Measurements from ENCODE around the gene MAN1C1.
A peak's percentile ranks its signal among the peaks of the same experiment; 100 is the strongest.
"Not testable (repeated sequence)": the region's sequence is repeated elsewhere in the genome, so short reads cannot be mapped to it uniquely, and the experiment has no call there.

MAN1C1 gene

DNA sequence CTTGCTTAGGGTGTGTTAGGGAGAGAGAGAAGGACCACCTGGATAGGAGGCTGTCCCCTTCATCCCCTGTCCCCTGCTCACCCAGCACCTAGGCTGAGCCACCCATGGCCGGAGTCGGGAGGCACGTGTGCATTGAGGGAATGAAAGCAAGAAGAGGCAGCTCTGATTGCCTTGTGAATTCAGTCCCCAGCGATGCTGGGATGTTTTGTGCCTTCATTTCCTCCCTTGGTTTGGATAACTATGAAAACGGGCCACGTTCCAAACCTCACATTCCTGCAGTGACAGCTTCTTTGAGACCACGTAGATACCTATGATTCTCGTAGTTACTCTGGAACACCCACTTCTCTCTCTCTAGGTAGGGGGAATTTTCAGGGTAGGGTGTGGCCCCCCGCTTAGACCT is 67.1 kb downstream of the MAN1C1 start:
- no peak for FAIRE-seq

DNA sequence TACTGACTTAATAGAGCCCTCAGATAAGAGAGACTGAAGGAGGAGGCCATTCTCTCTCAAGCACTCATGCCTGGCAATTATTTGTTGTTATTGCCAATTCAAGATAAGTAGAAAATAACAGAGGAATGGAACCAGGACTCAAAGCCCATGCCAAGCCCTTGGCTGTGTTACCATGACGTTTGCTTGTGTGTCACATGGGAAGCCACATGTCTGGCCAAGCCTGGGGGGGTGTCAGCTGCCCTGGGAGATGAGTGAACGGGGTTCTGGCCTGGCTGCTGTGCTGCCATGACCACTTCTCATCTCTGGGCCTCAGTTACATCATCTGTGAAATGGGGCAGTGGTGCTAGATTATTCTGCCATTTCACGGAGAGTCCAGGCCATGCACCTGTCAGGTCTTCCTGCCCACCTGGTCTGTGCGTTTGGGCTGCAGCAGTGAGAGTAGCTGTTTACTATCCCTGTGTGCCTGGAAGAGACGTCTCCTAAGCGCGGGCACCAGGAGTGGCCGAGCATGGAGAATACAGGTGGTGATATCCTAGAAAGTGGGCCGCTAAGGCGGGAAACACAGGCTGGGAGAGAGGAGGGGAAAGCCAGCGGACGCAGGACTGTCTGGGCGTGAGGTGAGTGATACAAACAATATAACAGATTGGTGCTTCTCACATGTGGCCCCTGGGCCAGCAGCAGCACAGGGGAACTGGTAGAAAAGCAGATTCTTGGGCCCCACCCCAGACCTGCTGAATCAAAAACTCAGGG is 67.8 kb downstream of the MAN1C1 start:
- no peak for FAIRE-seq

GRCh38 chr1:25685211-25685750 is 68.7 kb downstream of the MAN1C1 start:
- FAIRE-seq: no peak

DNA sequence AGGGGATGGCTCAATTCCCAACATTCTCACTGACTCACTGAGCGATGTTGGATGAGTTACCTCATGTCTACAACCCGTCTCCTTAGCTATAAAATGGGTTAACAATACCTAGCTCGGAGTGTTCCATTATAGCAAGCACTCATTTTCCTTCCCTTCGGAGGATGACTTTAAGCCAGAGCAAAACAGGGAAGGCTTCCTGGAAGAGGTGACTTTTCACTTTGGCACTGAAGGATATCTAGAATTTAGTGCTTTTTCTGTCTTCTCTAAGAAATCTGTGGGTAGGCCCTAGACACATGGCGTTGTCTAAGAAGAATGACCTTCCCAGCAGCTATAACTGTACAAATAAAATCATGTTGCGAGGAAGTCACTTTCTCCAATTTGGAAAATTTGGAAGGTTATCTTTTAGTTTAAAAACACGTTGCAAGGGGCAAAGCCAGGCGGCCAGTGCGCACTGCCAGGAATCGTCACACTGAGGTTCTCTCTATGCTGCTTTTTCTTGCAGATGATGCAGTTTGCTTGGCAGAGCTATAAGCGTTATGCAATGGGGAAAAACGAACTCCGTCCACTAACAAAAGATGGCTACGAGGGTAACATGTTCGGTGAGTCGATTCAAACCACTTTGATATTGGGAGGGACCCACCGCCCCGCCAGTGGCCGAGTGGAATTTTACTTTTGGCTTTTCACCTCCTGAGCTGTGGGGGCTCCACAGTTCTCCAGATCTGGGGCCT is 69.5 kb downstream of the MAN1C1 start:
- no peak for FAIRE-seq

DNA sequence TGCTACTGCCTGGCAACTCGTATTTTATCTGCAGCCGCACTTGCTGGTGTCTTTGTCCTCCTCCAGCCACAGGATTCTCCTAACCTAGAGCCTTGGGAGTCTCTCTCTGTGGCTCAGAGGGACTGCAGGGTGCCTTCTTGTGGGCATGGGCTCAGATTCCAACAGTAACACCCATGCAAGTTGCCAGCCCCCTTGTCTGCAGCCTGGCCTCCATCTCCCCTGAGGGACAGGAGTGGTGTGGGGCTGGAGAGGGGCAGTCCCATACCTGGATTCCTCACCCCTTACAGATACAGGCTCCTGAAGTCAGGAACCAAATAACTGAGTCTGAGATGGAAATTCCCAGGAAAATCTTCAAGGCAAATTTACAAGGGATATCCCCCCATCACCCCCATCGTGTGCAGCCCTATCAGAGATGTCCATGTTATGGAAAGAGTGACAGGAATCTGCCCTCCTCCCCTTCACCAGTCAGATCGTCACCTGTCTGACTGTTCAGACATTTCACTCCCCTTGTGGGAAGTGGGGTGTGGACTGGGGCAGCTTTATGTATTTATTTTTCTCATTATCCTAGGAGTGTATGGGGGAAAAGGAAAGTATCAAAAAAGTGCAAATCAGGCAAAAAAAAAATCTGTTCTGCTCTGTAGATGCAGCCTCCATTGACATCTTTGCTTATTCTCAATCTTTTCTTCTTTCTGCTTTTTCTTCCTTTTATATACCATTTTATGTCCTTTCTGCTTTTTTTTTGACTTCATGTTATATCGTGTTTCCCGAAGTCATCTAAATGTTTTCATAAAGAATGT is 70.8 kb downstream of the MAN1C1 start:
- no peak for FAIRE-seq

- no peak for FAIRE-seq
These were observed 72.0 kb downstream of the MAN1C1 start for GRCh38 chr1:25688390-25689119.

GRCh38 chr1:25689686-25690381 is 73.2 kb downstream of the MAN1C1 start:
- no peak for FAIRE-seq

DNA sequence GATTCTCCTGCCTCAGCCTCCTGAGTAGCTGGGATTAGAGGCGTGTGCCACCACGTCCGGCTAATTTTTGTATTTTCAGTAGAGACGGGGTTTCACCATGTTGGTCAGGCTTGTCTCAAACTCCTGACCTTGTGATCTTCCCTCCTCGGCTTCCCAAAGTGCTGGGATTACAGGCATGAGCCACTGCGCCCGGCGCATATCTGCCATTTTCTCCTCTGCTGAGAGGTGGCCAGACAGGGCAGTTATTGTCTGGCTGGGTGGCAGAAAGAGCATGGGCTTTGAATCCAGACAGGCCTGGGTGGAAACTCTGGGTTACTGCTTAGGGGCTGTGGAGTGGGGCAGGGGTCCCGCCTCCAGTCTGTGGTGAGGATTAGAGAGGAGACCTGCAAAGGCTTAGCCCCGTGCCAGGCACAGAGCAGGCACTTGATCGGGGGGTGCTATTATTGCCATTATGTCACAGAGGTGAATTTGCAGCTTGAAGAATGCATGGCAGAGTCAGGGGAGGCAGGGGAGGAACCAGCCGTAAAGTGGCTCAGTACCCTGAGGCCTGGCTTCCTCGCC is 73.9 kb downstream of the MAN1C1 start:
- no peak for FAIRE-seq

- no peak for FAIRE-seq
These were observed 74.6 kb downstream of the MAN1C1 start for GRCh38 chr1:25691211-25691610.

GRCh38 chr1:25692560-25692959 is 76.0 kb downstream of the MAN1C1 start:
- FAIRE-seq: no peak

GRCh38 chr1:25694167-25695007 is 77.8 kb downstream of the MAN1C1 start:
- FAIRE-seq: peak; percentile 91

DNA sequence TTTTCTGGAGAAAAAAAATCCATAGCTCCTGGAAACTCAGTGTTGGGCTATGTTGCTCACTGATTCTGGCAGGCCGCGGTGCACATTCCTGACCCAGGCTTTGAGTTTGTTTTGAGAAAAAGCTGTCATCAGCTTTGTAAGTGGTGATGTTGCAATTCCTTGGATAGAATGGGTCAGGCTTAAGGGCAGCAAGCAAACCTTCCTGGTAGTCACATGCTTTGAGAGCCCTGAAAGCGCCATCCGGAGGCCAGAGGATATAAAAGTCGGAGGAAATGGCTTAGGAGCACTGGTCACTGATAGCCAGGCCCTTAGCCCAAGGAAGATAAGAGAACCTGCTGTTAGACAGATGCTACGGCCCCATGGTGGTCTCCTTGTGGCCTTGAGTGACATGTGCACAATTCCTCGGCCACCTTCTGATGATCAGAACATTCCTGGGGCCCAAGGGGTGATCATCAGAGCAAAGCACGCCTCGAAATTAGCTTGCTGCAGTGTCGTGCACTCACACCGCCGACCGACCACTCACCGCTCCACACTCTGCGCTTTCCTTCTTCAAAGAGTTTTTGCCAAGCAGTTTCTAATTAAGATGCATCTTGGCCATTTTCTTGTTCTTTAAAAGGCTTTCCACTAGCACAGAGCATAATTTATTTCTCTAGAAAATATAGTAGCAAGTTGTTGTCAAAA is 78.6 kb downstream of the MAN1C1 start:
- peak; percentile 95 for FAIRE-seq

DNA sequence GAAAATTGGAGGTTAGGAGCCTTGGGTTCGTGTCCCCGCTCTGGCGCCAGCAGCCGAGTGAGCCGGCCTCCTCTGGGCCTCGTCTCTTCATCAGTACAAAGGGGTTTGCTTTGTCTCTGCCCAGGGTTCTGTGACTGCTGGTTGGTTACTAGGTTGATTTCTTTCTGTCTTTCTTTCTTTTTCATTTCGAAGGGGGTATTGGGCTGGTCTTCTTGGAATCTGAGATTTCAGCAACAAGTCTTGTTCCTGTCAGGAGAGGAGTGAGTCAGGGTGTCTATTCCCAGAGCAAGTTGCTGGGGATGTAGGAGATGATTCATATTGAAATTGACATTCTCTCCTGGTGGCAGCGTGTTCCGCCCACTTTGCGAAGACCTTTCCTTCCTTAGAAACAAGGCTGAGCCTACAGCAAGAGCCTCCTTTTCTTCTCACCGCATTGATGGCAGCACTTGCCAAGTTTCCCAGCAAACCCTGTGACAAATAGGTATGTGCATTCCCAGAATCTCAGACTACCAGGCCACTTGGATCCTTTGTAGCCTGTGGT is 79.2 kb downstream of the MAN1C1 start:
- peak; percentile 90 for FAIRE-seq

DNA sequence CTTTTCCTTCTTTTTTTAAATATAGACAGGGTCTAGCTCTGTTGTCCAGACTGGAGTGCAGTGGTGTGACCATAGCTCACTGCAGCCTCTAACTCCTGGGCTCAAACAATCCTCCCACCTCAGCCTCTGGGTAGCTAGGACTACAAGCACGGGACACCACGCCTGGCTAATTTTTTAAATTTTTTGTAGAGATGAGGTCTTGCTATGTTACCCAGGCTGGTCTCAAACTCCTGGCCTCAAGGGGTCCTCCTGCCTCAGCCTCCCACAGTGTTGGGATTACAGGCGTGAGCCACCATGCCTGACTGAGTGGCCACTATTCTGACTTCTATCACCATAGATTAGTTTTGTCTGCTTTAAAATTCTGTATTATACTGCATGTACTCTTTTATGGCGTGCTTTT is 80.1 kb downstream of the MAN1C1 start:
- FAIRE-seq: not testable (repeated sequence)

DNA sequence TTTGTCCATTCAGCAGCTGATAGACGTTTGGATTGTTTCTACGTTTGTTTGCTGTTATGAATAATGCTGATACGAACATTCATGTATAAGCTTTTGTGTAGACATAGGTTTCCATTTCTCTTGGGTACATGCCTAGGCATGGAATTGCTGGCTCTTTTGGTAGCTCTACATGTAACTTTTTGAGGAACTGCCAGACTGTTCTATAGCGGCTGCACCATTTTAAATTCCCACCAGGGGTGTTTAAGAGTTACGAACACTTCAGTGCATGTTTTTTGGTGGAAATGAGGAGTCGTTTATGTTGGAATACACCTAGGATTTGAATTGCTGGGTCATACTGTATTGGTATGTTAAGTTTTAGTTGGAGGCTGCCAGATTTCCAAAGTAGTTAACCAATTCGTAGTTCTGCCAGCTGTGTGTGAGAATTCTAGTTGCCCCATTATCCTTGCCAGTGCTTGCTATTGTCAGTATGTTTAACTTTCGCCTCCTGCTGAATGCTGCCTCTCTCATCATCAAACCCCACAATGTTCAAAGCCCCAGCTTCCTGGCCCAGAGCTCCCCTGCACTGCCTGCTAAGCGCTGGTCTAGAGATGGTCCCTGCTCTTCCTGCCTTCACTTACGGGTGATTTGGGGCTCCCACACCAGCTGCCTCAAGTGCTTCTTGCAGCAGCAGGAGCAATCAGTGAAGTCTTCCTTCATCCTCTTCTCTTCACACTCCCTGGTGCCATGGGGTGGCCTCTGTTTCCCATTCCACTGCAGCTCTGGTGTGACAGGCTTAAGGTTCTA is 81.0 kb downstream of the MAN1C1 start:
- no peak for FAIRE-seq

- no peak for FAIRE-seq
These were observed 81.7 kb downstream of the MAN1C1 start for GRCh38 chr1:25698252-25698651.

- FAIRE-seq: not testable (repeated sequence)
These were observed 82.5 kb downstream of the MAN1C1 start for GRCh38 chr1:25699059-25699458.

- FAIRE-seq: no peak
These were observed 83.0 kb downstream of the MAN1C1 start for GRCh38 chr1:25699500-25700143.
